Measurements from ENCODE around the gene KCNT2. TPM values are rescaled to one million over a fixed set of nuclear protein-coding genes. Genes with fewer than 3 reads are reported as not detected.

Gene KCNT2
- total RNA-seq, 1 donor from 2014 or later, result 29.8 TPM

GRCh38 chr1:196403803-196404690, 204.2 kb downstream of the KCNT2 start:
- Histone ChIP-seq H3K79me2 (ENCODE audit: low read depth) (no peaks in the 10 kb centered on the region), H3K4me1 (no peaks in the 10 kb centered on the region), H3K27me3 (no peaks in the 10 kb centered on the region), H3K9ac (no peak overlapping the region), H3K27ac (no peak overlapping the region), H2AFZ (replicated peaks) (no peak overlapping the region), H4K20me1 (ENCODE audit: low read depth) (no peaks in the 10 kb centered on the region), H3K36me3 (no peaks in the 10 kb centered on the region), H3F3A (ENCODE audit: low read depth) (no peaks in the 10 kb centered on the region), H3K9me3 (ENCODE audit: low read depth) (no peaks in the 10 kb centered on the region), H3K4me3 (no peak overlapping the region), H3K4me2 (no peak overlapping the region)
- Mint-ChIP-seq H3K4me1 (peaks cover 15% of the 10 kb centered on the region), H3K27ac (no peak overlapping the region), H3K27me3 (ENCODE audit: insufficient read depth, low read depth) (no peaks in the 10 kb centered on the region), H3K9me3 (no peaks in the 10 kb centered on the region), H3K36me3 (no peaks in the 10 kb centered on the region), H3K4me3 (no peak overlapping the region)
- no peak for TF ChIP-seq CTCF (IDR thresholded peaks at IDR 0.05)
- no peak for TF ChIP-seq EZH2 (IDR thresholded peaks at IDR 0.05)
- no peak for TF ChIP-seq EZH2phosphoT487 (IDR thresholded peaks at IDR 0.05)
- DNase-seq (ENCODE audit: low spot score), result no peak

GRCh38 chr1:196401891-196402290, 206.3 kb downstream of the KCNT2 start:
- Histone ChIP-seq H3K36me3 (no peaks in the 10 kb centered on the region), H3K27ac (no peak overlapping the region), H3K9ac (no peak overlapping the region), H3K79me2 (ENCODE audit: low read depth) (no peaks in the 10 kb centered on the region), H3F3A (ENCODE audit: low read depth) (no peaks in the 10 kb centered on the region), H3K4me3 (no peak overlapping the region), H4K20me1 (ENCODE audit: low read depth) (no peaks in the 10 kb centered on the region), H3K4me2 (no peak overlapping the region), H3K9me3 (ENCODE audit: low read depth) (no peaks in the 10 kb centered on the region), H3K27me3 (no peaks in the 10 kb centered on the region), H2AFZ (replicated peaks) (no peak overlapping the region), H3K4me1 (no peaks in the 10 kb centered on the region)
- H3K27ac Mint-ChIP-seq, result no peak overlapping the region
- no peaks in the 10 kb centered on the region for H3K36me3 Mint-ChIP-seq
- no peak for DNase-seq (ENCODE audit: low spot score)
- no peaks in the 10 kb centered on the region for H3K9me3 Mint-ChIP-seq
- H3K4me3 Mint-ChIP-seq, result no peak overlapping the region
- TF ChIP-seq EZH2phosphoT487 (IDR thresholded peaks at IDR 0.05) (no peak), EZH2 (IDR thresholded peaks at IDR 0.05) (no peak), CTCF (IDR thresholded peaks at IDR 0.05) (no peak)
- peaks cover 11% of the 10 kb centered on the region for H3K4me1 Mint-ChIP-seq
- H3K27me3 Mint-ChIP-seq (ENCODE audit: insufficient read depth, low read depth), result no peaks in the 10 kb centered on the region

- no peaks in the 10 kb centered on the region for H4K20me1 ChIP-seq (ENCODE audit: low read depth)
- Mint-ChIP-seq H3K36me3 (no peaks in the 10 kb centered on the region), H3K9me3 (no peaks in the 10 kb centered on the region), H3K4me1 (peaks cover 11% of the 10 kb centered on the region), H3K4me3 (no peak overlapping the region), H3K27ac (no peak overlapping the region), H3K27me3 (ENCODE audit: insufficient read depth, low read depth) (no peaks in the 10 kb centered on the region)
- no peaks in the 10 kb centered on the region for H3K36me3 ChIP-seq
- no peak overlapping the region for H3K9ac ChIP-seq
- H3K4me1 ChIP-seq, result no peaks in the 10 kb centered on the region
- no peaks in the 10 kb centered on the region for H3F3A ChIP-seq (ENCODE audit: low read depth)
- no peak for DNase-seq (ENCODE audit: low spot score)
- no peaks in the 10 kb centered on the region for H3K79me2 ChIP-seq (ENCODE audit: low read depth)
- no peak overlapping the region for H3K4me2 ChIP-seq
- TF ChIP-seq CTCF (IDR thresholded peaks at IDR 0.05) (no peak), EZH2 (IDR thresholded peaks at IDR 0.05) (no peak), EZH2phosphoT487 (IDR thresholded peaks at IDR 0.05) (no peak)
- no peak overlapping the region for H3K4me3 ChIP-seq
- no peak overlapping the region for H3K27ac ChIP-seq
- H2AFZ ChIP-seq (replicated peaks), result no peak overlapping the region
- H3K27me3 ChIP-seq, result no peaks in the 10 kb centered on the region
- no peaks in the 10 kb centered on the region for H3K9me3 ChIP-seq (ENCODE audit: low read depth)
These were observed 206.8 kb downstream of the KCNT2 start for GRCh38 chr1:196401452-196401833.

All from neural progenitor cell (in vitro differentiated cells).